IMR-90 (cell line): Measurements from ENCODE around the gene TSR3. TPM values are rescaled to one million over a fixed set of nuclear protein-coding genes. Genes with fewer than 3 reads are reported as not detected.

Experiments
- ATAC-seq: fragments of 200-7000 bp; cut with Tn5 transposase; 2 replicates; pipeline ENCODE4 v1.9.1; 2020; ENCODE audit warnings: low read depth, mild to moderate bottlenecking, moderate library complexity
- BruUV-seq: library from RNA; stranded (reverse); fragments of 400-500 nt; replicated peaks from 2 replicates; lab custom pipeline; 2021; lab: Mats Ljungman, UMichigan
- CTCF ChIA-PET: fragments of 300-600 bp; formaldehyde crosslinking; extraction: SDS; loops from one replicate; lab custom pipeline; 2021; ENCODE audit warnings: antibody characterized with exemption; lab: Yijun Ruan, JAX
- POLR2A ChIA-PET: fragments of 300-600 bp; sonication (Branson Sonifier 250); formaldehyde crosslinking; loops from one replicate; lab custom pipeline; 2022; ENCODE audit warnings: antibody characterized with exemption; ENCODE audit not compliant: unreplicated experiment; lab: Charles Lee
- DNase-seq: peaks from one replicate; pipeline ENCODE4 v3.0.0; 2013
- H2AFZ ChIP-seq: replicated peaks from 2 replicates; pipeline ENCODE3; 2013; ENCODE audit warnings: low read length, mild to moderate bottlenecking; ENCODE audit not compliant: poor library complexity
- H2AK5ac ChIP-seq: 2 replicates; pipeline ENCODE4 v1.6.1; 2013; ENCODE audit warnings: low read depth, low read length, inconsistent platforms
- H2AK9ac ChIP-seq: replicated peaks from 2 replicates; pipeline ENCODE3; 2013; ENCODE audit warnings: mild to moderate bottlenecking, low read depth, low read length, moderate library complexity; ENCODE audit not compliant: poor library complexity
- H2BK120ac ChIP-seq: 2 replicates; pipeline ENCODE4 v1.6.1; 2013; ENCODE audit warnings: low read depth, low read length, inconsistent platforms
- H2BK15ac ChIP-seq: 3 replicates; pipeline ENCODE4 v1.6.1; 2013; ENCODE audit warnings: low read depth, low read length, inconsistent platforms
- H2BK20ac ChIP-seq: 2 replicates; pipeline ENCODE4 v1.6.1; 2013; ENCODE audit warnings: low read depth, mild to moderate bottlenecking, inconsistent platforms, low read length, moderate library complexity
- H2BK5ac ChIP-seq: 2 replicates; pipeline ENCODE4 v1.6.1; 2013; ENCODE audit warnings: mild to moderate bottlenecking, low read depth, low read length, inconsistent platforms; ENCODE audit not compliant: poor library complexity, severe bottlenecking
- H3K14ac ChIP-seq: replicated peaks from 2 replicates; pipeline ENCODE4 v1.6.1; 2013; ENCODE audit warnings: low read depth, low read length, inconsistent platforms
- H3K18ac ChIP-seq: 2 replicates; pipeline ENCODE4 v1.6.1; 2013; ENCODE audit warnings: low read depth, low read length, control low read depth
- H3K23ac ChIP-seq: 2 replicates; pipeline ENCODE4 v1.6.1; 2013; ENCODE audit warnings: low read depth, low read length, inconsistent platforms
- H3K27ac ChIP-seq: 2 replicates; pipeline ENCODE4 v1.5.1; 2013; ENCODE audit warnings: mild to moderate bottlenecking, control low read depth, low read length; ENCODE audit not compliant: insufficient read depth
- H3K27me3 ChIP-seq: 2 replicates; pipeline ENCODE4 v1.6.1; 2013; ENCODE audit warnings: low read length; ENCODE audit not compliant: control insufficient read depth, insufficient read depth
- H3K36me3 ChIP-seq: 2 replicates; pipeline ENCODE4 v1.6.1; 2013; ENCODE audit warnings: low read length, mixed read lengths; ENCODE audit not compliant: control insufficient read depth, insufficient read depth
- H3K4ac ChIP-seq: 2 replicates; pipeline ENCODE4 v1.6.1; 2013; ENCODE audit warnings: low read depth, low read length, inconsistent platforms
- H3K4me1 ChIP-seq: 2 replicates; pipeline ENCODE4 v1.6.1; 2013; ENCODE audit warnings: low read length, mixed read lengths; ENCODE audit not compliant: control insufficient read depth, insufficient read depth
- H3K4me2 ChIP-seq: 2 replicates; pipeline ENCODE4 v1.6.1; 2013; ENCODE audit warnings: low read depth, mild to moderate bottlenecking, control low read depth, low read length, moderate library complexity
- H3K4me3 ChIP-seq: 2 replicates; pipeline ENCODE4 v1.5.1; 2013; ENCODE audit warnings: low read depth, mild to moderate bottlenecking, control low read depth, low read length, moderate library complexity; ENCODE audit not compliant: insufficient read depth
- H3K56ac ChIP-seq: 2 replicates; pipeline ENCODE4 v1.6.1; 2013; ENCODE audit warnings: low read length, inconsistent platforms; ENCODE audit not compliant: insufficient read depth; ENCODE audit errors: extremely low read depth
- H3K79me1 ChIP-seq, 2 experiments: 2 replicates each; pipeline ENCODE4 v1.6.1; 2013; ENCODE audit warnings: low read length in 2 of 2, inconsistent platforms in 1 of 2, low read depth in 1 of 2
- H3K9ac ChIP-seq: 2 replicates; pipeline ENCODE4 v1.6.1; 2013; ENCODE audit warnings: low read depth, low read length, control low read depth
- H3K9me1 ChIP-seq: 2 replicates; pipeline ENCODE4 v1.6.1; 2013; ENCODE audit warnings: low read length, inconsistent platforms; ENCODE audit not compliant: insufficient read depth
- H3K9me3 ChIP-seq: 2 replicates; pipeline ENCODE4 v1.6.1; 2013; ENCODE audit warnings: low read length; ENCODE audit not compliant: control insufficient read depth, insufficient read depth
- H4K20me1 ChIP-seq: 2 replicates; pipeline ENCODE4 v1.6.1; 2013; ENCODE audit warnings: low read length, inconsistent platforms; ENCODE audit not compliant: insufficient read depth
- H4K5ac ChIP-seq: 2 replicates; pipeline ENCODE4 v1.6.1; 2013; ENCODE audit warnings: mild to moderate bottlenecking, low read depth, low read length, control low read depth
- H4K8ac ChIP-seq, 2 experiments: 2 replicates each; pipeline ENCODE4 v1.6.1; 2013; ENCODE audit warnings: low read depth in 2 of 2, low read length in 2 of 2, control low read depth in 1 of 2, inconsistent platforms in 1 of 2
- H4K91ac ChIP-seq: 2 replicates; pipeline ENCODE4 v1.6.1; 2013; ENCODE audit warnings: low read depth, low read length, inconsistent platforms; ENCODE audit not compliant: insufficient read depth
- BHLHE40 ChIP-seq: fragments of 150-350 bp; IDR thresholded peaks from 2 replicates; pipeline ENCODE4 v1.6.1; 2016; ENCODE audit warnings: mild to moderate bottlenecking, low read depth, low read length
- CEBPB ChIP-seq: IDR thresholded peaks from 2 replicates; pipeline ENCODE4 v1.6.1; 2012; ENCODE audit warnings: low read depth, low read length, improper control_type of control experiment
- CTCF ChIP-seq: conservative IDR thresholded peaks from 2 replicates; pipeline ENCODE4 v1.5.1; 2012; ENCODE audit warnings: mild to moderate bottlenecking, low read depth, low read length, improper control_type of control experiment
- ELK1 ChIP-seq: fragments of 150-350 bp; IDR thresholded peaks from 2 replicates; pipeline ENCODE4 v1.6.1; 2016; ENCODE audit warnings: low read depth, mild to moderate bottlenecking, low read length, moderate library complexity, borderline replicate concordance
- MAFK ChIP-seq: IDR thresholded peaks from 2 replicates; pipeline ENCODE4 v1.6.1; 2012; ENCODE audit warnings: low read depth, low read length, improper control_type of control experiment
- MAZ ChIP-seq: IDR thresholded peaks from 2 replicates; pipeline ENCODE4 v1.6.1; 2012; ENCODE audit warnings: low read depth, mild to moderate bottlenecking, low read length, improper control_type of control experiment, moderate library complexity, borderline replicate concordance
- MXI1 ChIP-seq: IDR thresholded peaks from 2 replicates; pipeline ENCODE4 v1.6.1; 2012; ENCODE audit warnings: low read depth, mild to moderate bottlenecking, low read length, moderate library complexity, borderline replicate concordance
- NFE2L2 ChIP-seq: fragments of 150-350 bp; IDR thresholded peaks from 2 replicates; pipeline ENCODE4 v1.6.1; 2016; ENCODE audit warnings: low read depth, mild to moderate bottlenecking, low read length
- POLR2A ChIP-seq: IDR thresholded peaks from 2 replicates; pipeline ENCODE4 v1.6.1; 2012; ENCODE audit warnings: mild to moderate bottlenecking, low read depth, low read length
- RAD21 ChIP-seq: IDR thresholded peaks from 2 replicates; pipeline ENCODE4 v1.6.1; 2012; ENCODE audit warnings: low read length, improper control_type of control experiment
- RCOR1 ChIP-seq: IDR thresholded peaks from 2 replicates; pipeline ENCODE4 v1.6.1; 2012; ENCODE audit warnings: mild to moderate bottlenecking, low read length, improper control_type of control experiment; ENCODE audit not compliant: insufficient replicate concordance
- RFX5 ChIP-seq: IDR thresholded peaks from 2 replicates; pipeline ENCODE4 v1.8.0; 2012; ENCODE audit warnings: low read depth, mild to moderate bottlenecking, low read length, moderate library complexity
- USF2 ChIP-seq: fragments of 150-350 bp; IDR thresholded peaks from 2 replicates; pipeline ENCODE4 v1.6.1; 2017; ENCODE audit warnings: mild to moderate bottlenecking, antibody characterized with exemption, low read length, low read depth
- WGBS, 2 experiments: methylation state at CpG; one replicate each; pipeline versions ENCODE4 v1.1.5 to v1.1.7; 2013; ENCODE audit warnings: missing lambda C conversion rate in 2 of 2; ENCODE audit not compliant: insufficient read length in 1 of 2; ENCODE audit errors: extremely low coverage in 2 of 2; 5-methylcytosine and 5-hydroxymethylcytosine counted together
- dilution Hi-C: fragments of 300-500 bp; cut with HindIII; formaldehyde crosslinking; loops from one replicate; pipeline ENCODE4 v1.14.3; 2018; ENCODE audit warnings: low sequenced_read_pairs; ENCODE audit not compliant: unreplicated experiment
- in situ Hi-C: fragments of 300-500 bp; cut with MboI; formaldehyde crosslinking; loops from 3 replicates; pipeline ENCODE4 v1.14.3; 2019; ENCODE audit warnings: low sequenced_read_pairs, inconsistent platforms, mixed read lengths
- intact Hi-C: fragments of 100-400 bp; cut with micrococcal nuclease; formaldehyde crosslinking; loops from 2 replicates; pipeline ENCODE4 v1.10.0; 2022
- polyA plus RNA-seq, 3 experiments: library from polyadenylated mRNA; depleted of rRNA; stranded (reverse); fragments of >200 nt; gene quantifications; 2 replicates each; pipeline ENCODE4 v1.2.3, GENCODE V29; 2012; ENCODE audit warnings: low replicate concordance in 1 of 3
- total RNA-seq: library from RNA; depleted of rRNA; stranded (reverse); fragments of >200 nt; gene quantifications from 2 replicates; pipeline ENCODE4 v1.2.3, GENCODE V29; 2012

TSR3 gene
- total and polyA plus RNA-seq, 2 of the 4 experiments (the other 2 are of a cell fraction) = 38.0 to 52.9 TPM

- no peak overlapping the region for H4K5ac ChIP-seq
- H2AFZ ChIP-seq = no peak overlapping the region
- CTCF ChIA-PET = no interaction called here
- no peak overlapping the region for H3K4me3 ChIP-seq
- no peak overlapping the region for H2BK5ac ChIP-seq
- TF ChIP-seq CEBPB (no peak), MAZ (no peak), NFE2L2 (no peak), RAD21 (no peak), USF2 (no peak), MXI1 (no peak), BHLHE40 (no peak), CTCF (no peak), RCOR1 (no peak), RFX5 (no peak), POLR2A (no peak), MAFK (no peak), ELK1 (no peak)
- no peak overlapping the region for H3K56ac ChIP-seq
- H2AK9ac ChIP-seq = no peak overlapping the region
- H2BK120ac ChIP-seq = no peak overlapping the region
- no peak overlapping the region for H2AK5ac ChIP-seq
- dilution Hi-C loops (no loop called here), in situ Hi-C loops (no loop called here), intact Hi-C loops (no loop called here)
- peaks cover 69% of the 10 kb centered on the region for H4K20me1 ChIP-seq
- H3K27me3 ChIP-seq = no peaks in the 10 kb centered on the region
- H3K14ac ChIP-seq = no peak overlapping the region
- no peaks in the 10 kb centered on the region for H3K4me1 ChIP-seq
- H3K9me1 ChIP-seq = peaks cover 6% of the 10 kb centered on the region; the same call in 1 of the 2 replicates
- POLR2A ChIA-PET = no interaction called here
- H3K36me3 ChIP-seq = peaks cover 83% of the 10 kb centered on the region
- no peak overlapping the region for H4K91ac ChIP-seq
- no peak overlapping the region for H3K9ac ChIP-seq
- no peak overlapping the region for H3K4me2 ChIP-seq
- no TSS peak for BruUV-seq
- H4K8ac ChIP-seq = no peak overlapping the region
- DNase-seq (no peak), ATAC-seq (no peak)
- no peak overlapping the region for H2BK15ac ChIP-seq
- H3K9me3 ChIP-seq = no peaks in the 10 kb centered on the region
- H3K27ac ChIP-seq = no peak overlapping the region
- H3K18ac ChIP-seq = no peak overlapping the region
- WGBS, 2 experiments = 100% methylated on average over 2 of the region's 12 CpGs; no CpG with 5 or more reads in 1 of the 2 experiments
- peaks cover 10 to 57% of the 10 kb centered on the region in 2 experiments for H3K79me1 ChIP-seq
- H2BK20ac ChIP-seq = no peak overlapping the region
- H3K4ac ChIP-seq = no peak overlapping the region
- H3K23ac ChIP-seq = no peak overlapping the region
Observed at GRCh38 chr16:1320097-1320496, 31.6 kb downstream of the TSR3 start.
